HG03460 (cell line): ENCODE data around the gene CCNYL1.
A peak's percentile ranks its signal among the peaks of the same experiment; 100 is the strongest.

Source experiments
- ATAC-seq: cut with Tn5 transposase; IDR thresholded peaks from one replicate; pipeline ENCODE4 v1.9.1; 2021; ENCODE audit not compliant: unreplicated experiment

Gene CCNYL1

DNA sequence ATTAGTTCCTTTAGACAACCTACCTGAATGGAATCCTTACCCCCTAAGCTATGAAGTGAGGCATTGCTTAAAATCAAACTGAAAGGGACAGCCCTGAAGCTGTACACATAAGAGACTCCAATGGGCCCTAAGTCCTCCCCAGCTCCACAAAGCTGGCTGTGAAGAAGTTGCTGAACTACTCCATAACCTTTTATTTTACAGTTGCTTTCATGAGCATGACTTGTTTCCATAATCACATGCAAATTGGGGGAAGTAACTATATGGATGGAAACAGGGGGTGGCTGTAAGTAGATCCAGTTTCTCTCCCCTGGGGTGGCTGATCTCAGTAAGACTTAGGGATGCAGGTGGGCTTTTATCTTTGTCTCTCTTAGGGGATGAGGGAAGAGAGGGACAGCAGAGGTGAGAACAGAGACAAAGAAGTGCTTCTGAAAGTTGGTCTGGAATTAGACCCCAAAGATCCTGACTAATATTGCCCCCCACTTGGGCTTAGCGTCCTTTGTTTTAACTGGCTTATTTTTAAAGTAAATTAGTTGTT is 52.7 kb downstream of the CCNYL1 start:
- no peak for ATAC-seq

DNA sequence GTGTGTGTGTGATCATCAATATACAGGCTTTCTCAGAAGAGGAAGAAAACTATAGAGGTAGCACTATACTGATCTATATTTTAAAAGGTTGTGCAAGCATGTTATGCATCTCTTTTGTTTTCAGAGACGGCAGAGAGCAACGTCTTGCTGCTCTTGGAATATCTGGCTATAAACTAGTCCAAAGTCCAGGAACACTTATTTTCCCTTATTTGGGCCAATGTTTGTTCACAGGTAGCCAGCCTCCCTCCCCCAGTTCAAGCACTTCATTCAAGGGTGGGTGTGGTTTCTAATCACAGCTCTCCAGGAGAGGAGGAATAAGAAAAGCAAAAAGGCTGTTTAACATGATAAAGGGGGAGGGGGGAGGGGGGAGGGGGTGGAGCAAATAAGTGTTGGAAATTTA is 54.1 kb downstream of the CCNYL1 start:
- no peak for ATAC-seq

DNA sequence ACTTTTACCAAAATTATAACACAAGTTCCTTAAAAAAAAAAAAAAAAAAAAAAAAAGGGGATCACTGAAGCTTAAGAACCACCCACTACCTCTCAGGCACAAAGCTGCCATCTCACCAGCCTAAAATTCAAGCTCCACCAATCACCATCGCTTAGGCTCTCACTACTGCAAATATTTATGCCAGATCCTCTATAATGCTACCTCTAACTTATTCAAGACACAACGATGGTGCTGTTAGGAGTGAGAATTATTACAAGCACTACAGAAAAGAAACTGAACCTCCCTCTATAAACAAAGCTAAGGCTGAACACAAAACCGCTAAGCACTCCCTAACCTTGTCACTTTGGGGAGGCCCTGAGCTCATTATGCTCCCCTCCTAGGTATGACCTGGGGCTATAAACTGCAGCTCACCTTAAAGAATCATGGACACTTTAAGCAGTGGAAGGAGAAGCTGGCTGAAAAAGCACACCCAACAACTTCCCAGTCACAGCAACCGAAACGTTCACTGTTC is 54.7 kb downstream of the CCNYL1 start:
- no peak for ATAC-seq

DNA sequence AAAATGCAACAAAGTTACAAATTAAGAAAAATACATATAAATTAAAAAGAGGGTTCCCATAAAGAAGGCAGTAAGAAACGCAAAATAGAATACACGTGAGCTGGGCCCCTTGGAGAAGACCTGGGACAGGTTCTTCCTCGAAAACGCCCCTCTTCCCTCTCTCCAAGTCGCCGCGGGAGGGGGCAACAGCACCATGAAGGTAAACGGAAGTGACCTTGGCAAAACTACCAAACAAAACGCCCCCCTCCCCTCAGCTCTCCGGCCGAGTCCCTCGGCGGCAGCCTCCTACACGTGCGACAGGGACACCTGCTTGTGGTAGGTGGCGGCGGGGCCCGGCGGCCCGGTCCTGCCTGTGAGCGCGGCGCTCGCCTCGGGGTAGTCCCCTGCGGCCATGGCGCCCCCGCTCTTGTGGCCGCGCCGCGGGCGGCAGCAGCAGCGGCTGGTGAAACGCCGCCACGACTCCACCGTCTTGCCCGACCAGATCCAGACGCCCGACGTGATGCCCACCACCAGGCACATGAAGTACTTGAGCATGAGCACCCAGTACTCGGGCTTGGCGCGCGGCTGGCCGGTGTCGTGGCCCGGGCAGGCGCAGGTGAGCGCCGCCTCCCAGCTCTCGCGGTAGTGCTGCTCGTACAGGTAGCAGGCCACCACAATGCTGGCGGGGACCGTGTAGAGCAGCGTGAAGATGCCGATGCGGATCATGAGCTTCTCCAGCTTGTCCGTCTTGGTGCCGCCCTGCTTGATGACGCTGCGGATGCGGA is 55.4 kb downstream of the CCNYL1 start:
- ATAC-seq = no peak

DNA sequence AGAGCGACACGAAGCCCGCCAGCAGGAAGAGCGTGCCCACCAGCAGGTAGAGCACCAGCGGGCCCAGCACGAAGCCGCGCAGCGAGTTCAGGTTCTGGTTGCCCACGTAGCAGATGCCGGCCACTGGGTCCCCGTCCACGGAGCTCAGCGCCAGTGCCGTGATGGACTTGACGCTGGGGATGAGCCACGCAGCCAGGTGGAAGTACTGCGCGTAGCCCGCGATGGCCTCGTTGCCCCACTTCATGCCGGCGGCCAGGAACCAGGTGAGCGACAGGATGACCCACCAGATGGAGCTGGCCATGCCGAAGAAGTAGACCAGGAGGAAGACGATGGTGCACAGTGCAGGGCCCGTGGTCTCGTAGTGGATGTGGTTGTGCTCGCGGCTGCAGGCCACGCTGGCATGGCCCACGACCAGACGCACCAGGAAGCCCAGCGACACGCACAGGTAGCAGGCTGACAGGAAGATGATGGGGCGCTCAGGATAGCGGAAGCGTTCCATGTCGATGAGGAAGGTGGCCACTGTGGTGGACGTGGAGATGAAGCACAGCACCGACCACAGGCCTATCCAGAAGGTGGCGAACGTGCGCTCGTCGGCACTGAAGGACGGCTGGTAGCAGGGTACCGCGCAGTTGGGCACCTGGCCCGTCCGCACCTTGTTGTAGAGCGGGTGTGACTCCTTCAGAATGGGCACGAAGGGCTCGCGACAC is 56.2 kb downstream of the CCNYL1 start:
- no peak for ATAC-seq

DNA sequence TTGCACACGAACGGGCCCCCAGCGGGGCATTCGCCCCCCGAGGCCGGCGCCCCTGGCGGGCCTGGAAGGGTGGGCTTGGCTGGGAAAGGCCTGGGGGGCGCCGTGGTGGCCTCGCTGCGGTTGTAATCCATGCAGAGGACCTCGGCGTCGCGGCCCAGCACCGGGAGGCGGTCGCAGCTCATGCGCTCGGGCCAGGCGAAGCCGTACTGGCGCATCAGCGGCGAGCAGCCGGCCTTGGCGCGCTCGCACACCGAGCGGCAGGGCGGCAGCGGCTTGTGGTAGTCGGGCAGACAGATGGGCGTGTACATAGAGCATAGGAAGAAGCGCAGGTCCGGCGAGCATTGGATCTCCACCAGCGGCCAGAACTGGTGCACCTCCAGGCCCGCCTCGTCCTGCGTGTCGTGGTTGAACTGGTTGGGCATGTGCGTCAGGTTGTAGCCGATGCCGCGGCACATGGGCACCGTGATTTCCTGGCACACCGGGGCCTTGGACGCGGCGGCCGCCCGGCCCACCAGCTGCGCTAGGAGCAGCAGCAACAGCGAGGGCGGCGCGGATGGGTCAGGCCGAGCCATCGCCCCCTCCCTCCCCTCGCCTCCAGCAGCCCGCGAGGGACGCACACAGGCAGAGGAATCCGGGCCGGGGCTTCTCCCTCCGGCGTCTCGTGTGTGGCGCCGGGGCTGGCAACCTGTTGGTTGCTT is 56.9 kb downstream of the CCNYL1 start:
- no peak for ATAC-seq

DNA sequence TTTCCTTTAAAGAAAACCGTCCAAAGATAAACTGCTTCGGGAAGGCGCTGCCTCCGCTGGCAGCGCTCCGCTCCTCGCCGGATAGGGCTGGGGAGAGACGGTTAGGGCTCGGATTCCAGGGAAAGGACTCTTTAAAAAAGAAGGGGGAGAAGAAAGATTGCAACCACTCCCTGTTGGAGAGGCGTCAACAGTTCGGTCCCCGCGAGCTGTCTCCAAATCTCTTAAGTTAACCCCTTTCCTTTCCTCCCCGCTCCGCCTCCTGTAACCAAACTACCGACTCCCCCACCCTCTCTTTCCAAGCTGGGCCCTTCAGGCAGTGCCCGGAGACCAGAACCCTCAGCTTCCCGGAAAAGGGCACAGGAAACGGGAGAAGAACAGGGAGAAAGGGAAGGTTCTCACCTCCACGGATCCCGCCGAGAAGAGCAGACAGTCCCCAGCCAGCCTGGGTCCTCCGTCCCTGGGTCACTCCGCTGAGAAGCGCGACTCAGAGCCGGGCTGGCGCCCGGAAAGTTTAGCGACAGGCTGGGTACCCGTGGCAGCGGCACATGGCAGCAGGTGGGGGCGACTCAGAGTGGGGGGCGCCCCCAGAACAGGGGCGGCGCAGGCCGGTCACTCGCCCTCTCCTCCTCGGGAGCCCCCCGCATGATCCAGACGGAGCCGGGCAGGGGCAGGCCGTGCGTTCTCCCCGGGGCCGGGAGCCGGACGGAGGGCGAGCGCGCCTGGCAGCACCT is 57.6 kb downstream of the CCNYL1 start:
- peak; percentile 12 for ATAC-seq

DNA sequence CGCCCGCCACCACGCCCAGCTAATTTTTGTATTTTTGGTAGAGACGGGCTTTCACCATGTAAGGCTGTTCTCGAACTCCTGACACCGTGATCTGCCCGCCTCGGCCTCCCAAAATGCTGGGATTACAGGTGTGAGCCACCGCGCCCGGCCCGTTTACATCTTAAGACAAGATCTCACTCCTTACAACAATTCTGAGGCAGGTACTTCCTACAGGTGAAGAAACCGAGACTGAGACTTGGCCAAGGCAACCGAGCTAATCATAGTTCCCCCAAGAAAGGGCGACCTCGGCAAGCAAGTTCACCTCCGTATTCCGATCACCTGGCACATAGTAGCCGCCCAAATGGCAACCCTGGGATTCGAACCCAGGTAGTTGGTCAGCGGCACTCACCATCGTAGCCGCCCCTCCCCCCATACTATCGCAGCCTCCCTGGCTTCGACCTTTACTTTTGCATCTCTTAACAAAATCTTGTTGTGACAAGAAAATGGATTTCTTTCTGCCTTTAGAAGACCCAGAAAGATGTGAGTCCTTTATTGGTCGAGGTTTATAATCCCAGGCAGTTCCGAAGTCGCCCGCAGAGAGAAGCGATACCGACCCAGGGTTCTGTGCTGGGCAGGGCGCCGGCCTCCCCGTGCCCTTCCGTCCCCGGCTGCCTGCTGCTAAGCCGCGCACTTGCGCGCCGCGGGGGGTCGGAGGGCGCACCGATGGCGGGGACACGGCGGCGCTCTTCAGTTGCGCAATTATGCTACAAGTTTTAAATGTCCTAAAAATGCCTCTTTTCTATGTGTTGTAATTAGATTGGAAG is 59.4 kb downstream of the CCNYL1 start:
- no peak for ATAC-seq

DNA sequence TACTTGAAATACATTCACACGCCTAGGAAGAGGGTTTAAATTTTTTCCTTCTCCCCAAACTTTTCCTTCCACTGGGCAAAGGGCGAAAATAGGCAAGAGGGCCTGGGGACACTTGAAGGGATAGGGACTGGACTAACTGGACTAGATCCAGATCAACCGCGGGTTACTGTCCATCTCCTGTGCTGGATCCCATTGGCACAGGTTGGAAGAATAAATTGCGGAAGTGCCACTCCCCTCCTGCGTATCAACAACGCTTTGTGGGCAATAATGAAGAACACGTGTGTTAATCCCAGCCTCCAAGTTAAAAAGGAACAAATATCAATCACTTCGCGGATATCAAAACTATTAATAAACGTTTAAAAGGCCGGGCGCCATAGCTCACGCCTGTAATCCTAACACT is 60.0 kb downstream of the CCNYL1 start:
- ATAC-seq = no peak

DNA sequence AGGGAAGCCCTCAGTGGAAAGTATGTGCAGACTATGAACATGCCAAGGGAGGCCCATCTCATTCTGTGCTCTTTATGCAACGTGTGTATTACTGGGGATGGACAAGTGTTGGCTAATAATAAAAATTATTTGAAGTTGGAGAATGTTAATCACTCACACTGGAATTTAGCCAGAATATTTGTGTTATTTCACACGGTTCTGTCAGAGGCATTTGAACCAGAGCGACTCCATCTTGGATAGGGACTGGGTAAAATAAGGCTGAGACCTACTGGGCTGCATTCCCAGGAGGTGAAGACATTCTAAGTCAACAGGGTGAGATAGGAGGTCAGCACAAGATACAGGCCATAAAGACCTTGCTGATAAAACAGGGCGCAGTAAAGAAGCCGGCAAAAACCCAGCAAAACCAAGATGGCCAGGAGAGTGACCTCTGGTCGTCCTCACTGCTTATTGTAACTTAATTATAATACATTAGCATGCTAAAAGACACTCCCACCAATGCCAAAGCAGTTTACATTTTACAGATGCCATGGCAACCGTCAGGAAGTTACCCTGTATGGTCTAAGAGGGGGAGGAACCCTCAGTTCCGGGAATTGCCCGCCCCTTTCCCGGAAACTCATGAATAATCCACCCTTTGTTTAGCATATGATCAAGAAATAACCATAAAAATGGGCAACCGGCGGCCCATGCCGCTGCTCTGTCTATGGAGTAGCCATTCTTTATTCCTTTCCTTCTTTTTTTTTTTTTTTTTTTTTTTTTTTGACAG is 60.8 kb downstream of the CCNYL1 start:
- ATAC-seq = no peak

DNA sequence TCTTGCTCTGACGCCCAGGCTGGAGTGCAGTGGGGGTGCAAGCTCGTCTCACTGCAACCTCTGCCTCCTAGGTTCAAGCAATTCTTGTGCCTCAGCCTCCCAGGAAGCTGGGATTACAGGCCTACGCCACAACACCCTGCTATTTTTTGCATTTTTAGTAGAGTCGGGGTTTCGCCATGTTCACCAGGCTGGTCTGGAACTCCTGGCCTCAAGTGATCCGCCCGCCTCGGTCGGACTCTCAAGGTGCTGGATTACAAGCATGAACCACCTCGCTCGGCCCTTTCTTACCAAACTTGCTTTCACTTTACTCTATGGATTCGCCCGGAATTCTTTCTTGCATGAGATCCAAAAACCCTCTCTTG is 61.4 kb downstream of the CCNYL1 start:
- ATAC-seq = no peak

DNA sequence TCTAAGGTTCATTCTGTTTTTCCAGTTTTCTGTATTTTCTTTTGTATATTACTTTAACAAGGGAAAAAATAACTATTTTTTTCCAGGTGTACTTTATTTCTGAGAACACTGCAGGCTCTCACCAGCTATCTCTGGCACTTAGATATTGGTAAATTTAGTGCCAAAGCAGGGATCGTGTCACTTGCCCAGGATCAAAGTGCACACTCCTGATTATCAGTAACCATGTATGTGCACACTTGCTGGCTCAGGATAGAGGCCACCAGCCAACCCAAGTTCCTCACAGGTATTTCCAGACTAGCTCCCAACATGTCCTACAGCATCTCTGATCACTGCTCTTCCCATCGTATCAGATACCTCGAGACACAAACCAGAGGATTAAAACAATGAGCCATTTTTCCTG is 64.0 kb downstream of the CCNYL1 start:
- no peak for ATAC-seq

DNA sequence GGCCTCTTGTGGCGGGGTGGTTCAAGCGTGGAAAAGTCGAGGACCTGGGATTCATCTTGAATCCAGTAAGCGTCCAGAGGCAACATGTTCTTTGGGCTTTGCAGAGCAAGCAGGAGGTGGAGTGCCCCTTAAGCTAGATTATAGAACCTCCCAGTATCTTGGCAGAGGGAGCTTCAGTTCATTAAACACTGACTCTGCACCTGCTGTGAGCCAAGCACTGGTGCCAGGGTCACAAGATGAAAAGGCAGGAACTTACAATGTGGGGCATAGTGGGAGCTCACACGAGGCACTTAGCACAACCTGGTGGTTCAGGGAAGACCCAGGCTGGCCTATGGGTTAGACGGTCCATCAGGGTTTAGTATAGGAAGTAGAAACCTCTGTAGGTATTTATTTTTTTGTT is 65.7 kb downstream of the CCNYL1 start:
- ATAC-seq = no peak

DNA sequence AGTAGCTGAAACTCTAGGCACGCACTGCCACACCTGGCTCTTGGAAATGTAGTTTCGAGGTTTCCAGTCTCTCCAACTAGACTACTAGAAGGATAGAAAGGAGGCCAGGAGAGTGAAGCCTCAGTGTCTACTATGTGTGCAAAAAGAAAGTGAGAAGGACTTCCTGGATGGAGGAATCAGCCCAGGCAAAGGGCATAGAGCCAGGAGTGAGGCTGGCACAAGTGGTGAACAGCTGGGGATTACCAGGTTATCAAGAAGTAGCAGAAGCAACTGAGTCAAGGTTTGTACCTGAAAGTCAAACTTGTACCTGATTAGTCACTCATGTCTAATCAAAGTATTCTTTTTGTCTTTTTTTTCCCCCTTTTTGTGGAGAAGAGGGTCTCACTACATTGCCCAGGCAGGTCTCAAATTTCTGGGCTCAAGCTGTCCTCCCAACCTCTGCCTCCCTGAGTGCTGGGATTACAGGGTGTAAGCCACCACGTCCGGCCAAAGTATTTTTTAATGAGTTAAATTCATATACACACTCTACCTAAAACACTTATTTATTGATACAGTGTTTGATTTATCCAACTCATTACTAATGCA is 67.0 kb downstream of the CCNYL1 start:
- no peak for ATAC-seq

DNA sequence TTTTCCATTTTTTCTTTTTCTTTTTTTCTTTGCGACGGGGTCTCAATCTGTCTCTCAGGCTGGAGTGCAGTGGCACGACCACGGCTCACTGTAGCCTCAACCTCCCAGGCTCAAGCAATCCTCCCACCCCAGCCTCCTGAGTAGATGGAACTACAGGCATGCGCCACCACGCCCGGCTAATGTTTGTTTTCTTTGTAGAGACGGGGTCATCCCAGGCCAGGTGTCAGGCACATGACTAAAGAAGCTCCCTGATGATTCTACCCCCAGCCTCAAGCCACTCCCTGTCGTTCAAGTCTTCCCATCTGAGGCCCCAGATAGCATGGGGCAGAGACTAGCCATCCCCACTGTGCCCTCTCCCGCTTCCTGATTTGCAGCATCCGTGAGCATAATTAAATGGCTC is 68.1 kb downstream of the CCNYL1 start:
- no peak for ATAC-seq

DNA sequence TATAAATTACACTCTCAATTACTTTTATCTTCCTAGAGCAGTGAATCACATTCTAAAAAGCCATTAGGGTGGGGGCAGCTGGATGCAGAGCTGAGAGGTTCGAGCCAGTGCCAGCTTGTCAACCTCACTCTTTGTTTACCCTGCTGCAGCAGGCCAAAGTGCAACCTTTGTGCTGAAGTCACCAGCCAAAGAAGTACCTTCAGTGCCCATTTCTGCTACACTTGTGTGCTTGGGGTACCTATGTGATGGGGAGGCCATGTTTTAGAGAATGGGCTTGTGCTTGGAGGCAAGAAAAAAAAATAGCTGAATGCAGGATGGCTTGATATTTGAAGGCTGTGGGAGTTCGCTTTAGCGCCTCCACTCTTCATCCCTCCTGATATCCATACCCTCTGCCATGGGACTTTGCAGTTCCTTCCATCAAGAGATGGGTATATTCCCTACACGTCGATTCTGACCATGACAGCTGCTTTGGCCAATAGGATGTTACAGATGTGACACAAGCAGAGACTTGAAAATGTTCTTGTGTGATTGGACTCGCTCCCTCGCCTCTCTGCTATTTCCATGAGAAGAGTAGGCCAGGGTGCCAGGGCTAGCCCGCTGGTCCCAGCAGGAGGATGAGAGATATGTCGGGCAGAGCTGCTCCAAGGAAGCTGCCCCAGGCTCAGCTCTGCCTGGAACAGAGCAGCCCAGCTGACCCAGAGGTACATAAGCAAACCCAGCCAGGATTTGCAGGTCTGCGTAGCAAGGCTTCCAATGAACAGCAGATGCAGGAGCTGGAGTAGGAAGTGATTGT is 71.0 kb downstream of the CCNYL1 start:
- no peak for ATAC-seq

DNA sequence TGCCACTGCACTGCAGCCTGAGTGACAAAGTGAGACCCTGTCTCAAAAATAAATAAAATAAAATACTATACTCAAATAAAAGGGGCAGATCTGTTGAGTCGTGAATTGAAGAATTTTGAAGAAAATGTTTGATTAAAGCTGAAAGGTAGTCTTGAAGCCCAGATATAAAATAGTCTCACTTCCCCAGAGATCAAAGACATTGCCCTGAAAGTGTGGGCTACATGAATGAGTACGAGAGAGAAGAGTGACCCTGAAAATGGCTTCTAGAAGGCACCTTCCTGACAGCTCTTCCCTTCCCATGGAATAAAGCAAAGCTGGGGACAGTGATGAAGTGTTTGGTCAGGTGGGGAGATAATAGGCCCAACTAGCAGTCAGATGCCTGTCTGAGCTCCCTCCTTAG is 72.1 kb downstream of the CCNYL1 start:
- no peak for ATAC-seq

DNA sequence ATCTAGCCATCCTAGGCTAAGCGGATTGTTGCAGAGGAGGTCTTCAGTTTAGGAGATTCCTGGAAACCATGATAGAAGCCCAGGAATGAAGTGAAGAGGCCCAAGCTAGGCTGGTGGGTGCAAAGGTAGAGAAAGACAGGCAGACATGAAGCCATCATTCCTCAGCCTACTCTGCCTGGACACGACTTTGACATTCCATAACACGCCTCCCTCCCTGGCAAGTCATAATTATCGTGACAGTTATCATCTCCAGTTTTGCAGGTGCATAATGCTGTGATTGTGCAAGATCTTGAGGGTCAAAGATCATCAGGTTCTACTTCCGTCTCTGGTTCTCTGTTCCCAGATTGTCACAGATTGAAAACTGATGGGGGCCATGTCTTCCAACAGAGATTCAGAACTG is 73.5 kb downstream of the CCNYL1 start:
- ATAC-seq = no peak
